GM19328 (cell line): ENCODE results near the gene DLG5.

Experiments
- ATAC-seq: cut with Tn5 transposase; IDR thresholded peaks from one replicate; pipeline ENCODE4 v1.9.1; 2021; ENCODE audit warnings: mild to moderate bottlenecking, moderate library complexity; ENCODE audit not compliant: unreplicated experiment

Gene DLG5, protein sequence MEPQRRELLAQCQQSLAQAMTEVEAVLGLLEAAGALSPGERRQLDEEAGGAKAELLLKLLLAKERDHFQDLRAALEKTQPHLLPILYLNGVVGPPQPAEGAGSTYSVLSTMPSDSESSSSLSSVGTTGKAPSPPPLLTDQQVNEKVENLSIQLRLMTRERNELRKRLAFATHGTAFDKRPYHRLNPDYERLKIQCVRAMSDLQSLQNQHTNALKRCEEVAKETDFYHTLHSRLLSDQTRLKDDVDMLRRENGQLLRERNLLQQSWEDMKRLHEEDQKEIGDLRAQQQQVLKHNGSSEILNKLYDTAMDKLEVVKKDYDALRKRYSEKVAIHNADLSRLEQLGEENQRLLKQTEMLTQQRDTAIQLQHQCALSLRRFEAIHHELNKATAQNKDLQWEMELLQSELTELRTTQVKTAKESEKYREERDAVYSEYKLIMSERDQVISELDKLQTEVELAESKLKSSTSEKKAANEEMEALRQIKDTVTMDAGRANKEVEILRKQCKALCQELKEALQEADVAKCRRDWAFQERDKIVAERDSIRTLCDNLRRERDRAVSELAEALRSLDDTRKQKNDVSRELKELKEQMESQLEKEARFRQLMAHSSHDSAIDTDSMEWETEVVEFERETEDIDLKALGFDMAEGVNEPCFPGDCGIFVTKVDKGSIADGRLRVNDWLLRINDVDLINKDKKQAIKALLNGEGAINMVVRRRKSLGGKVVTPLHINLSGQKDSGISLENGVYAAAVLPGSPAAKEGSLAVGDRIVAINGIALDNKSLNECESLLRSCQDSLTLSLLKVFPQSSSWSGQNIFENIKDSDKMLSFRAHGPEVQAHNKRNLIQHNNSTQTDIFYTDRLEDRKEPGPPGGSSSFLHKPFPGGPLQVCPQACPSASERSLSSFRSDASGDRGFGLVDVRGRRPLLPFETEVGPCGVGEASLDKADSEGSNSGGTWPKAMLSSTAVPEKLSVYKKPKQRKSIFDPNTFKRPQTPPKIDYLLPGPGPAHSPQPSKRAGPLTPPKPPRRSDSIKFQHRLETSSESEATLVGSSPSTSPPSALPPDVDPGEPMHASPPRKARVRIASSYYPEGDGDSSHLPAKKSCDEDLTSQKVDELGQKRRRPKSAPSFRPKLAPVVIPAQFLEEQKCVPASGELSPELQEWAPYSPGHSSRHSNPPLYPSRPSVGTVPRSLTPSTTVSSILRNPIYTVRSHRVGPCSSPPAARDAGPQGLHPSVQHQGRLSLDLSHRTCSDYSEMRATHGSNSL (N-terminal part only)

GRCh38 chr10:77926566-77927401 lies at the start of gene DLG5:
Gene DLG5, minus strand, starts transcription at chr10:77926755. Its CDS starts 235 bp downstream, at chr10:77926520.
- no peak for ATAC-seq

DNA sequence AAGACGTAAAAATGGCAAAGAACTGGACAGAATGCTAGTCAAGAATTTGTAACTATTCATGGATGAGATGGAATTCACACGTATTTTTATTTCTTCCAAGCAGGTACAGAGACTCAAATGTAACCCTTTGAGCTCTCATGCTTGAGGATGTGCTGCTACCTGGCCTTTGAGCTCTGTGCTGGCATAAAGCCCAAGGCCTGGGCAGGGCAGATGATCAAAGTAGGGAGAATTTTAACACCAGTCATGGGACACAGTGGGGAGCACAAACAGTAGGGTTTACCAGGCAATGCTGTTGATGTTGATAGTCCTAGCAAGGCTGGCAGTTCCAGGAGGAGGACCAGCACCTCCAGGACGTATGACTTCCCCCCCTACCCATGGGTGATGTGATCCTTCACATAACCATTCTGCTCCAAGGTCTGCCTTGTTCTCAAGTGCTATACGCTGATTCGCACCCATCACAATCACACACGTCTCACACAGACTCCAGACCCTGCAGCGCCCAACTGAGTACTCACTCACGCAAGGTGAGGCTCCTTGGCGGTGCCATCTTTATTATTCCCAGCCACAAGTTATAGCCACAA lies 48.6 kb upstream of the DLG5 start:
- no peak for ATAC-seq

- ATAC-seq, result no peak
Observed at GRCh38 chr10:77974396-77975074, 48.0 kb upstream of the DLG5 start.

- ATAC-seq, result no peak
Observed at GRCh38 chr10:77973276-77973675, 46.7 kb upstream of the DLG5 start.

DNA sequence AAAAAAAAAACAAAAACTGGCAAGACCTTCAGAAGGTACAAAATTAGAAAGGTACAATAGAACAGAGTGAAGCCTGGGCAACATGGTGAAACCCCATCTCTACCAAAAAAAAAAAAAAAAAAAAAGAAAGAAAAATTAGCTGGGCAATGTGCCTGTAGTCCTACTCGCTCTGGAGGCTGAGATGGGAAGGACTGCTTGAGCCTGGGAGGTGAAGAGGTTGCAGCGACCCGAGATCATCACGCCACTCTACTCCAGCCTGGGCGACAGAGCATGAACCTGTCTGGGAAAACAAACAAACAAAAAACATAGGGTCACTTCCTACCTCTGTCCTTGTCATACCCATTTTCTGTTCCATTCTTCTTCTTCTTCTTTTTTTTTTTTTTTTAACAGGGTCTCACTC lies 45.6 kb upstream of the DLG5 start:
- ATAC-seq, result no peak

DNA sequence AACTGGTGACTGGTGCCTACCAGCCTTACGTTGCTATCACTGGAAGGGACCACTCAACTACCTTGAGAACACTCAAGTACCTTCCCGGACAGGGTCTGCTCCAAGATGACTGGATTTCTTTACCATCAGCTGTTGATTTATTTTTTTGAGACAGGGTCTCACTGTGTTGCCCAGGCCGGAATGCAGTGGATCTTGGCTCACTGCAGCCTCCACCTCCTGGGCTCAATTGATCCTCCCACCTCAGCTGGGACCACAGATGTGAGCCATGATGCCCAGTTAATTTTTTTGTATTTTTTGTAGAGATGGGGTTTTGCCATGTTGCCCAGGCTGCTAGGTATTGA lies 45.2 kb upstream of the DLG5 start:
- no peak for ATAC-seq

DNA sequence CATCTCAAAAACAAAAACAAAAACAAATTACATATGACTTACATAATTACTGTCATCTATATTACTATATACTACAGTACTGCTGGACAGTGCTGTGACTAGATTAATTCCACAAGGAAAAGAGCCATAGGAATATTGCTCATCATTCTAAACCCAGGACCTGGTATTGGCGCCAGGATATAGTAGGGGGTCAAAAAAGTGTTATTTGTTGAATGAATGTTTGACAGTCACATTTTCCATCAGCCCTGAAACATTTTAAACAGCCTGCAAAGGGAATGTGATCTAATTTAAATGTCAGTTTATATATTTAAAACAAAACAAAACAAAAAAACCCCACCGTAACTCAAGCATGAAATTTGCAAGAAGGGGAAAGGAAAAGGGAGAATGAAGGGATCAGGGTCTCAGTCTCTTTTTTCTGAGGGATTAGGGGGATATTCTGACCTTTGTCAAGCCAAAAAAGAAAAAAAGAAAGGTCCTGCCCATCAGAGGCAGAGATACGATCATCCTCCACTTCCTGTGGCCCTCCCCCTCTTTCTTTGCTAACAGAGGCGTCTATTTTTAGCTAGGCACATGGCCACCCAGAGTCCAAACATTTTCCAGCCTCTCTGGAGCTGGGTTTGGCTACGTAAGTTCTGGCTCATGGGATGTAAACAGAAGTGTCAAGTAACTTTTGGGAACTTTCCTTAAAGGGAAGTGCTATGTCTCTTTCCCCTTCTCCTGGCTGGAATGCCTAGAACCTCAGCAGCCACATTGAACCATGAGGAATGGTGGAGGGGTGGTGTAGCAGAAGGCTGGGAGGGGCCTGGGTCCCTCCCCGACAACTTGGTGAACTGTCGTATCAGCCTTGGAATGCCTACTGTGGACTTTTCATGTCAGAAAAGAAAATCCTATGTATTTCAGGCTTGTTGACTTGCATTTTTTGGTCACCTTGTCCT lies 44.6 kb upstream of the DLG5 start:
- no peak for ATAC-seq

DNA sequence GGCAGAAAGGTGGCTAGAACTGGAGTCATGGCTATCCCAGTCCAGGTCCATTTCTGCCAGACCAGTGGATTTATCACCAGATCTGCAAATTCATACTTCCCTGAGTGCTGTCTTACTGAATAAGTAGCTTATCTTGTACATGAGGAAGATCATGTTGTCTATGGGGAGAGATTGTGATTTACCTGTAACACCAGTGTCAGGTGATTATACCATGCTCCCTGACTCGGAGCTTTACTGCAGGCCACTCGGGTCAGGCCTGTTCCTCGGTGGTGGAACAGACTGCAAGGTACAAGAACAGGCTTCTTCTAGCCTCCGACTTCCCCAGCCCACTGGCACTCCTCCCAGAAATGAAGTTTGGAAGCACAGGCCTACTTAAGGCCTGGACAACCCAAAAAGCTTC lies 42.6 kb upstream of the DLG5 start:
- ATAC-seq, result no peak

- ATAC-seq, result no peak
Observed at GRCh38 chr10:77967611-77968022, 41.1 kb upstream of the DLG5 start.

GRCh38 chr10:77965294-77965693 lies 38.7 kb upstream of the DLG5 start:
- ATAC-seq, result no peak

- no peak for ATAC-seq
Observed at GRCh38 chr10:77964811-77965210, 38.3 kb upstream of the DLG5 start.

DNA sequence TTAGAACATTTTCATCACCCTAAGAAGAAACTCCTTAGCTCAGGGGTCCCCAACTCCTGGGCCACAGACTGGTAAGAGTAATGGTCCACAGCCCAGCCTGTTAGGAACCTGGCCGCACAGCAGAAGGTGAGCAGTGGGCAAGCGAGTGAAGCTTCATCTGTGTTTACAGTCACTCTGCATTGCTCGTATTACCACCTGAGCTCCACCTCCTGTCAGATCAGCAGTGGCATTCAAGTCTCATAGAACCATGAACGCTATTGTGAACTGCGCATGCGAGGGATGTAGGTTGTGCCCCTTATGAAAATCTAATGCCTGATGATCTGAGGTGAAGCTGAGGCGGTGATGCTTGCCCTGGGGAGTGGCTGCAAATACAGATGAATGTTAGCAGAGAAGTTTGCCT lies 37.3 kb upstream of the DLG5 start:
- no peak for ATAC-seq

GRCh38 chr10:77962350-77963146 lies 36.0 kb upstream of the DLG5 start:
- ATAC-seq, result no peak

GRCh38 chr10:77961668-77962067 lies 35.1 kb upstream of the DLG5 start:
- no peak for ATAC-seq

- ATAC-seq, result no peak
Observed at GRCh38 chr10:77960829-77961329, 34.3 kb upstream of the DLG5 start.

- no peak for ATAC-seq
Observed at GRCh38 chr10:77959887-77960455, 33.4 kb upstream of the DLG5 start.

DNA sequence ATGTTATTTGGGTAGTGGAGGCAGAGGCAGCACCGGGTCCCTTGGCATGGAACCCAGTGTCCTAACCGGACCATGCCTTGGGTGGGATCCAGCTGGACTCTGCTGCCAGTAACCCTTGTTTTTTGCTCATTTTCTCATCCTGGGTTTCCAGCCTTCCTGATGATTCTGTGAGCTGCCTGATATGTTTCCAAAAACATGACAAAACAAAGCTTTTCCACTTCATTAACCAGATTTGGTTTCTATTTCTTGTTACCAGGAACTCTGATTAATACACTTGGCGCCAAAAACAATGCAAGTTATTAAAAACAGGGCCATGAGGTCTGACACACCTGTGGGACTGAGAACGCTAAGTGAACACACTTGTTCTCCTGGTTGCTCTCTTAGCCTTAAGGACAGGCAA lies 32.8 kb upstream of the DLG5 start:
- ATAC-seq, result no peak
